Measurements from ENCODE around the gene PSG4.
"Not testable (repeated sequence)": the region's sequence is repeated elsewhere in the genome, so short reads cannot be mapped to it uniquely, and the experiment has no call there.

- not testable (repeated sequence) for TF ChIP-seq FOXJ3 (CRISPR knock-in tag; IDR thresholded peaks at IDR 0.05; ENCODE audit: borderline replicate concordance); POLR2AphosphoS5 (IDR thresholded peaks at IDR 0.05; ENCODE audit: low read depth, low read length); SAFB2 (CRISPR knock-in tag; IDR thresholded peaks at IDR 0.05; ENCODE audit: borderline replicate concordance, low read depth); EZH2 (conservative IDR thresholded peaks at IDR 0.05; ENCODE audit: low read depth, low read length); CTCF (CRISPR knock-in tag; IDR thresholded peaks at IDR 0.05); CHD2 (IDR thresholded peaks at IDR 0.05; ENCODE audit: low read depth, low read length); MLX (CRISPR knock-in tag; IDR thresholded peaks at IDR 0.05); MYC (CRISPR knock-in tag; IDR thresholded peaks at IDR 0.05; ENCODE audit: borderline replicate concordance); MAZ (IDR thresholded peaks at IDR 0.05; ENCODE audit: borderline replicate concordance, low read depth, low read length); MAZ (CRISPR knock-in tag; IDR thresholded peaks at IDR 0.05; ENCODE audit: low read depth); HNF4A (CRISPR knock-in tag; IDR thresholded peaks at IDR 0.05); CHCHD3 (CRISPR knock-in tag; IDR thresholded peaks at IDR 0.05); FOXM1 (CRISPR knock-in tag; IDR thresholded peaks at IDR 0.05); ZNF784 (CRISPR knock-in tag; IDR thresholded peaks at IDR 0.05; ENCODE audit: borderline replicate concordance); E2F1 (CRISPR knock-in tag; IDR thresholded peaks at IDR 0.05)
Observed at GRCh38 chr19:43247243-43247880, 41.9 kb upstream of the PSG4 start.
